Measurements from ENCODE around the gene MFAP3L. TPM values are rescaled to one million over a fixed set of nuclear protein-coding genes. Genes with fewer than 3 reads are reported as not detected.
A peak's percentile ranks its signal among the peaks of the same experiment; 100 is the strongest.

Gene MFAP3L
- polyA plus RNA-seq, 2 donors: 0.24 to 0.31 TPM

DNA sequence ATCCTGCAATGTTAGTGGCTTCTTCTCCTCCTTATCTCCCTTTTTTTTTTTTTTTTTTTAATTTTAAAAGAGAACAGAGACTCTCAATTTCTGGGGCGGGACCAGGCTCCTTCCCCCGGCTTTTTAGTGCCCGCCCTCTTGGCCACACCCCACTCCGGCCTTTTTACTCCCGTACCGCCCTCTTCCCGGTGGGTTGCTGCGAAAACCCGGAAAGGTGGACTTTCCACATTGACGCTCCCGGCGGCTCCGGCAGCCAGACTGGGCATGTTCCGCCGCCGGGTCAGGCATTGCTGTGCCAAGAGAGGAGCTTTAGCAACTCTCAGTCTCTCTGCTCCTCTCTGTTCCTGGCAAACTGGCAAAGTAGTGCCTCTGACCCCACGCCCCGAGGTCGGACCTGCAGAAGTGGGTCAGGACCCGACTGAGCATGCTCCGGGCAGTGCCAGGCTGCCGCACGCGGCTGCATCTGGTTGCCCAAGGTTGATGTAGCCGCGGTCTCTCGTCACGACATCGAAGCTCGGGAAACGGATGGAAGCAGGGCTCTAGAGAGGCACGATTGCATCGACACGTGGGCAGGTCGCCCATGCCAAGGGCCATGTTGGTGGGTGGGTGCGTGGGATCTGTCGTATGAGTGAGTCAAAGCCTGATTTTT, 1.1 kb upstream of the MFAP3L start:
- H3K36me3 ChIP-seq (ENCODE audit: control insufficient read depth in 2 of 2, insufficient read depth in 2 of 2, low read length in 1 of 2): no peaks in the 10 kb centered on the region
- no peaks in the 10 kb centered on the region for H3K27me3 ChIP-seq (ENCODE audit: control insufficient read depth in 1 of 2, insufficient read depth in 2 of 2, low read length in 2 of 2)
- H3K27ac ChIP-seq (ENCODE audit: low read depth in 2 of 2, low read length in 1 of 2): peak overlapping the region in 1 of 2 donors; percentile 11
- H3K4me1 ChIP-seq (ENCODE audit: control insufficient read depth in 2 of 2, insufficient read depth in 2 of 2, low read length in 1 of 2): peaks cover 0 to 7% of the 10 kb centered on the region in 2 donors
- 4% methylated on average over 37 of the region's 37 CpGs for WGBS, 2 donors
- H3K4me3 ChIP-seq (ENCODE audit: low read depth in 1 of 2, low read length in 2 of 2): peak overlapping the region; percentile 57 to 91
- peaks cover 0 to 6% of the 10 kb centered on the region in 2 donors for H3K9me3 ChIP-seq (ENCODE audit: control insufficient read depth in 2 of 2, insufficient read depth in 1 of 2, low read depth in 1 of 2, low read length in 1 of 2)

DNA sequence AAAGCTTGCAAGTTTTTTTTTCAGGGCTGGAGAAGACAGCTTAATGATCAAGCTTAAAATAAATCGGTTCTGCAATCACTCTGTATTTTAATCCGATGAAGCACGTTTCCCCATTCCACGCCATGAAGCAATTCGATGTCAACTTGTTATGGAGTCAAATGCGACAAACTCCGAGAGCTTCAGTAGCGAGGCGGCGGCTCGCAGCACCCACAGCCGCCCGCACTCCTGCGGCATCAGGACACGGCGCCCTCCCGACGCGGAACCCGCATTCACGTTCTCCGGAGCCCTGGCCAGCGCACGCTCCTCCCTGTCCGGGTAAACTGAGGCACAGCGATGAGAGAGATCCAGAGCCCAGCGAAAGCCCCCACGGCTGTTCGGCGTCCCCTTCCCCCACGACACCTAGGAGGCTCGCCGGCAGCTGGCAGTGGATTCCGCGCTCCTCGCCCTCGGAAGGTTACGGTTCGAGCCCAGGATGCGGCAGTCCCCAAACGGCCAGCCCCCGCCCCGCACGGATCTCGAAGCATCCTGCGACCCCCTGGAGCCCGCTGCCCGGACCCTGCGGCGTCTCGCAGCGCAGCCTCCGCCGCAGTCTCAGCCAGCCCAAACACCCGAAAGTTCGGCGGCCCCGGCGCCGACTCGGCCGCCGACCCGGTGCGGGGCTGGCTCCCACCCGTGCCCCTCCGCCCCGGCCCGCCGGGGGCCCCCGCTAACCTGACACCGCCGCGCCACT, 507 bp downstream of the MFAP3L start:
- H3K27me3 ChIP-seq (ENCODE audit: control insufficient read depth in 1 of 2, insufficient read depth in 2 of 2, low read length in 2 of 2): no peaks in the 10 kb centered on the region
- no peaks in the 10 kb centered on the region for H3K36me3 ChIP-seq (ENCODE audit: control insufficient read depth in 2 of 2, insufficient read depth in 2 of 2, low read length in 1 of 2)
- H3K4me3 ChIP-seq (ENCODE audit: low read depth in 1 of 2, low read length in 2 of 2): peak overlapping the region; percentile 70 to 91
- peaks cover 0 to 6% of the 10 kb centered on the region in 2 donors for H3K9me3 ChIP-seq (ENCODE audit: control insufficient read depth in 2 of 2, insufficient read depth in 1 of 2, low read depth in 1 of 2, low read length in 1 of 2)
- no peak overlapping the region for H3K27ac ChIP-seq (ENCODE audit: low read depth in 2 of 2, low read length in 1 of 2)
- peaks cover 0 to 7% of the 10 kb centered on the region in 2 donors for H3K4me1 ChIP-seq (ENCODE audit: control insufficient read depth in 2 of 2, insufficient read depth in 2 of 2, low read length in 1 of 2)
- WGBS, 2 donors: 7 to 8% methylated on average over 74 of the region's 74 CpGs

DNA sequence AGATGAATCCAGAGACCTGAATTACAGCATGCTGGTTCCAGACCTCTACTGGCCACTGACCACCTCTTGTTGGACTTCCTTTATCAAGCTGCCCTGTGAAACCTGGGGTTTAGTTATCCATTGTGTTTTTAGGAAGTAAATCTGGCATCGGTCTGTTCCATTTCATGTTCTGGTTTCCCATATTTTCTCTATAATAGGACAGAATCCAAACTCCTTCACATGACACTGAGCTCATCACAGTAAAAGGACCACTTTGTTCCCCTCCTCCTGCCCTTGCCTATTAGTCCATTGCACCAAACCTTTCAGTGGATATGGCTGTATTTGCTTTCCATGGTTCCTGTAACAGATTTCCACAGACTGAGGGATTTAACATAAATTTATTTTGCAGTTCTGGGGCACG, 4.0 kb downstream of the MFAP3L start:
- H3K4me3 ChIP-seq (ENCODE audit: low read depth in 1 of 2, low read length in 2 of 2): no peak overlapping the region
- no peak overlapping the region for H3K27ac ChIP-seq (ENCODE audit: low read depth in 2 of 2, low read length in 1 of 2)
- H3K36me3 ChIP-seq (ENCODE audit: control insufficient read depth in 2 of 2, insufficient read depth in 2 of 2, low read length in 1 of 2): no peaks in the 10 kb centered on the region
- H3K4me1 ChIP-seq (ENCODE audit: control insufficient read depth in 2 of 2, insufficient read depth in 2 of 2, low read length in 1 of 2): peaks cover 0 to 4% of the 10 kb centered on the region in 2 donors
- H3K9me3 ChIP-seq (ENCODE audit: control insufficient read depth in 2 of 2, insufficient read depth in 1 of 2, low read depth in 1 of 2, low read length in 1 of 2): no peaks in the 10 kb centered on the region
- H3K27me3 ChIP-seq (ENCODE audit: control insufficient read depth in 1 of 2, insufficient read depth in 2 of 2, low read length in 2 of 2): no peaks in the 10 kb centered on the region
- WGBS, 2 donors: 87 to 89% methylated on average over 2 of the region's 2 CpGs

DNA sequence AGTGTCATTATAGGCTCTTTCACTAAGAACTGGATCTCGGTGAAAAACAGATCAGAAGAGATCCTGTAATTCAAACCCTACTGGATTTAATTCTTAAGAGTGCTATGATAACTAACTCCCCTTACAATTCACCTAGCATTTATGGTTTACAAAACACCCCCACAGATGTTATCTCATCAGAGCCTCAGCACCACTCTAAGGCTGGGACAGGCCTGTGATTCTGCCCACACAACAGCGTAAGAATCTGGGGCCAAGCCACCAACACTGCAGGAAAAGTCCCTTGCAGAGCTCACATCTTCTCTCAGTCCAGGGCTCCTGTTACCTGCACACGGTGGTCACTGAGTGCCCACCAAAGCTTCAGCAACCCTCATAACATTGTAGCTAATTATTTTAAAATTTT, 8.9 kb downstream of the MFAP3L start:
- WGBS, 2 donors: 77 to 83% methylated on average over 3 of the region's 3 CpGs

DNA sequence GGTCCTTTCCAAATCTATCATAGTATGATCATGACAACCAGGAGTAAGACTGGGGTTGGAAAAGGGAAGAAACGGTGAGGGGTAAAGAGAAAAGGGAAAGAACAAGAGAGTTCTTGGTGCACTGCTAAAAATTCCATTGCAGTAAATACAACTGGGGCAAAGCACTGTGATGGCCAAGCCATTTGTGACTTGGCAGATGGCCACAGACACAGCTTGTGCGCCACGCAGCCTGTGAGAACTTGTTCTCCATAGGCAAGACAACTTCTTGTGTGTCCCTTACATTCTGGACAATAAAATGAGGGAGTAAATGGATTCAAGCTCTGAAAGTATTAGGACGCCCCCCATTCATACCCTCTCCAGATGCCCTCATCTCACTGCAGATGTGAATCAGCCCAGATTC, 10.9 kb downstream of the MFAP3L start:
- no peaks in the 10 kb centered on the region for H3K4me1 ChIP-seq (ENCODE audit: control insufficient read depth in 2 of 2, insufficient read depth in 2 of 2, low read length in 1 of 2)
- H3K27ac ChIP-seq (ENCODE audit: low read depth in 2 of 2, low read length in 1 of 2): no peak overlapping the region
- H3K27me3 ChIP-seq (ENCODE audit: control insufficient read depth in 1 of 2, insufficient read depth in 2 of 2, low read length in 2 of 2): peaks cover 0 to 2% of the 10 kb centered on the region in 2 donors
- 70 to 81% methylated on average over 4 of the region's 4 CpGs for WGBS, 2 donors
- H3K36me3 ChIP-seq (ENCODE audit: control insufficient read depth in 2 of 2, insufficient read depth in 2 of 2, low read length in 1 of 2): no peaks in the 10 kb centered on the region
- H3K9me3 ChIP-seq (ENCODE audit: control insufficient read depth in 2 of 2, insufficient read depth in 1 of 2, low read depth in 1 of 2, low read length in 1 of 2): no peaks in the 10 kb centered on the region
- no peak overlapping the region for H3K4me3 ChIP-seq (ENCODE audit: low read depth in 1 of 2, low read length in 2 of 2)

More for the DNA sequence above, 8.9 kb downstream of the MFAP3L start:
- H3K27ac ChIP-seq (ENCODE audit: low read depth in 2 of 2, low read length in 1 of 2): no peak overlapping the region
- no peaks in the 10 kb centered on the region for H3K4me1 ChIP-seq (ENCODE audit: control insufficient read depth in 2 of 2, insufficient read depth in 2 of 2, low read length in 1 of 2)
- no peaks in the 10 kb centered on the region for H3K36me3 ChIP-seq (ENCODE audit: control insufficient read depth in 2 of 2, insufficient read depth in 2 of 2, low read length in 1 of 2)
- no peaks in the 10 kb centered on the region for H3K9me3 ChIP-seq (ENCODE audit: control insufficient read depth in 2 of 2, insufficient read depth in 1 of 2, low read depth in 1 of 2, low read length in 1 of 2)
- no peak overlapping the region for H3K4me3 ChIP-seq (ENCODE audit: low read depth in 1 of 2, low read length in 2 of 2)
- no peaks in the 10 kb centered on the region for H3K27me3 ChIP-seq (ENCODE audit: control insufficient read depth in 1 of 2, insufficient read depth in 2 of 2, low read length in 2 of 2)

DNA sequence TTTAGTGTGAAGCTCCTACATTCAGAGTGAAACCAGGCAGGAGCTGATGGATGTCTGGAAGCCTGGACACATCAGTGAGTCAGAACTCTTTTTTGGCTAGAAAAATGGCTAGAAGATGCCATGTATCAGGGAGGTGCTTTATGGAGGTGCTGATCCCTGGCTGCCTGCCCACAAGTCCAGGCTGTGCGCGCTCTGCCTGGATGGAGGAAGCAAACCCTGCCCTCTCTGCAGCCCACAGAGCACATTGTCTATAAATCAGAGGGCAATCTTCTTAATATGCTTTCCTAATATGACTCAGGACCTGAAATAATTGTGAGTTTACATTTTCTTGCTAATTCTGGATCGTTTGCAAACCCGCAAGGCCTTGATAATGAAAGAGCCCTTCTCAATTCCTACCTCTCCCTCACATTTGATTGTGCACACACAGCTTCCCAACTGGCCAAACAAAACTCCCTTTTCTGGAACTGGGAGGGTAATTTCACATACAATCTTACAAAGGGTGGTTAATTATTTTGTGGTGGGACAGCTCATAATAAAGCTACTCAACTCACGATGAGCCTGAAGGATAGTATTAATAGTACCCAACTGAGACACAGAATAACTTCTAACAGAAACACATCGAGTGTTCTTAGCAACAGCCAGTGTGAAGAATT, 11.7 kb downstream of the MFAP3L start:
- Histone ChIP-seq H3K9me3 (ENCODE audit: control insufficient read depth in 2 of 2, insufficient read depth in 1 of 2, low read depth in 1 of 2, low read length in 1 of 2) (no peaks in the 10 kb centered on the region), H3K36me3 (ENCODE audit: control insufficient read depth in 2 of 2, insufficient read depth in 2 of 2, low read length in 1 of 2) (no peaks in the 10 kb centered on the region), H3K27ac (ENCODE audit: low read depth in 2 of 2, low read length in 1 of 2) (no peak overlapping the region), H3K4me3 (ENCODE audit: low read depth in 1 of 2, low read length in 2 of 2) (no peak overlapping the region), H3K27me3 (ENCODE audit: control insufficient read depth in 1 of 2, insufficient read depth in 2 of 2, low read length in 2 of 2) (peaks cover 0 to 2% of the 10 kb centered on the region in 2 donors), H3K4me1 (ENCODE audit: control insufficient read depth in 2 of 2, insufficient read depth in 2 of 2, low read length in 1 of 2) (no peaks in the 10 kb centered on the region)
- WGBS, 2 donors: 65 to 77% methylated on average over 6 of the region's 6 CpGs

DNA sequence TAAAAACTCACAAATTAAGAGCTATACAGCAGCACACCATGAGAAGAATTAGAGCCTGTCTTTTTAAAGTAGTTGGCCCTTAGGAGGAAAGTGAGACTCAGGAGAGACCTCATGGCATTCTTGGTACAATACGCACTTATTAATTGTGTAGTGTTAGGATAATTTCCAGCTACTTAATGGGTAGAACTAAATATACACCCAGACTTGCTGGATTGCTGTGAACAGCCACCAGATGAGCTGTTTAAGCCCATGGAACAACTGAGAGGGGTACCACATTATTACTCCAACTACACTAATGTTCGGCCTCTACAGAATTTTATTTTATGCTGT, 13.6 kb downstream of the MFAP3L start:
- no peaks in the 10 kb centered on the region for H3K9me3 ChIP-seq (ENCODE audit: control insufficient read depth in 2 of 2, insufficient read depth in 1 of 2, low read depth in 1 of 2, low read length in 1 of 2)
- H3K4me3 ChIP-seq (ENCODE audit: low read depth in 1 of 2, low read length in 2 of 2): no peak overlapping the region
- no peak overlapping the region for H3K27ac ChIP-seq (ENCODE audit: low read depth in 2 of 2, low read length in 1 of 2)
- WGBS, 2 donors: 91 to 97% methylated on average over 2 of the region's 2 CpGs
- no peaks in the 10 kb centered on the region for H3K36me3 ChIP-seq (ENCODE audit: control insufficient read depth in 2 of 2, insufficient read depth in 2 of 2, low read length in 1 of 2)
- H3K27me3 ChIP-seq (ENCODE audit: control insufficient read depth in 1 of 2, insufficient read depth in 2 of 2, low read length in 2 of 2): peaks cover 0 to 2% of the 10 kb centered on the region in 2 donors
- no peaks in the 10 kb centered on the region for H3K4me1 ChIP-seq (ENCODE audit: control insufficient read depth in 2 of 2, insufficient read depth in 2 of 2, low read length in 1 of 2)

DNA sequence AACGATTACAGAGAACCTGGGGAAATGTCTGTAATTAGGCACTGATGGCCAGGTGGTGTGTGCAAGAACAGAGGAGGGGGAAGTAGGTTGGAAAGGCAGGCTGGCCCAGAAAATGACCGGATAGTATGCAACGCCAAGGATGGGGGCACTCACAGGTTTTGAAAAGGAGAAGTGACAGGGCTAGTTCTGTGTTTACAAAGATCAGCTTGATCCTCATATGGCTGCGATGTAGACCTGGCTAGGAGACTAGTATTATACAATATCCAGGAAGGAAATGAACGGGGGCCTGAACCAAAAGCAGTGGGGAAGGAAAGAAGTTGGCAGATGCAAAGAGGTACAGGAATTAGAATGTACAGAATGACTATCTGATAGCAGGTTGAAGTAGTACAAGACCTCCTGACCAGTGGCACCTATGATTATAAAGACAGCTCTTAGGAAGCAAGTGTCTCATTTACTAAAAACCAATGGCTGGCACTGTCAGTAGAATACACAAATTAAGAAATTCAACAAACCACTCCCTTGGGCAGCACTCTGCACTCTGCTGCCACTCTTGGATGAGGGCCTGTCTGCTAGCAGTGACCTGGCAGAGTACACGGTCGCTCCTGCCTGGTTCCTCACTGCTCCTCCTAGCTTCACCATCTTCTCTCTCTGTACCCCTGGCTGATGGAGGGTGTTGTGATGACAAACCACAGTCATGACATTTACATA, 14.1 kb downstream of the MFAP3L start:
- H3K36me3 ChIP-seq (ENCODE audit: control insufficient read depth in 2 of 2, insufficient read depth in 2 of 2, low read length in 1 of 2): no peaks in the 10 kb centered on the region
- no peak overlapping the region for H3K27ac ChIP-seq (ENCODE audit: low read depth in 2 of 2, low read length in 1 of 2)
- H3K9me3 ChIP-seq (ENCODE audit: control insufficient read depth in 2 of 2, insufficient read depth in 1 of 2, low read depth in 1 of 2, low read length in 1 of 2): no peaks in the 10 kb centered on the region
- H3K4me3 ChIP-seq (ENCODE audit: low read depth in 1 of 2, low read length in 2 of 2): no peak overlapping the region
- H3K4me1 ChIP-seq (ENCODE audit: control insufficient read depth in 2 of 2, insufficient read depth in 2 of 2, low read length in 1 of 2): no peaks in the 10 kb centered on the region
- H3K27me3 ChIP-seq (ENCODE audit: control insufficient read depth in 1 of 2, insufficient read depth in 2 of 2, low read length in 2 of 2): peaks cover 0 to 2% of the 10 kb centered on the region in 2 donors
- WGBS, 2 donors: 69 to 70% methylated on average over 7 of the region's 7 CpGs

DNA sequence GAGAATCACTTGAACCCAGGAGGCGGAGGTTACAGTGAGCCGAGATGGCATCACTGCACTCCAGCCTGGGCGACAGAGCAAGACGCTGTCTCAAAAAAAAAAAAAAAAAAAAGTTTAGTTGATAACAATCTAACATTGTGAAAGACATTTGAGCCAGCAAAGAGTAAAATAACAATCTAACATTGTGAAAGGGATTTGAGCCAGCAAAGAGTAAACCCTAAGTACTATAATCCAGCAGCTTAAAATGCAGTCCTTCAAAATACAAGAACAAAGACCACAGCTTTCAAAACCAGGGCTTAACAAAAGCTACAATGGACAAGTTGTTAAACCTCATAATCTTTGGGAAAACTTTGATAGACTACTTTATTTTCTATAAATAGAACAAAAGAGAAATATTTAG, 16.9 kb downstream of the MFAP3L start:
- H3K27me3 ChIP-seq (ENCODE audit: control insufficient read depth in 1 of 2, insufficient read depth in 2 of 2, low read length in 2 of 2): peaks cover 0 to 2% of the 10 kb centered on the region in 2 donors
- no peaks in the 10 kb centered on the region for H3K36me3 ChIP-seq (ENCODE audit: control insufficient read depth in 2 of 2, insufficient read depth in 2 of 2, low read length in 1 of 2)
- H3K4me1 ChIP-seq (ENCODE audit: control insufficient read depth in 2 of 2, insufficient read depth in 2 of 2, low read length in 1 of 2): no peaks in the 10 kb centered on the region
- WGBS, 2 donors: 72 to 82% methylated on average over 4 of the region's 4 CpGs
- no peak overlapping the region for H3K4me3 ChIP-seq (ENCODE audit: low read depth in 1 of 2, low read length in 2 of 2)
- H3K27ac ChIP-seq (ENCODE audit: low read depth in 2 of 2, low read length in 1 of 2): no peak overlapping the region
- no peaks in the 10 kb centered on the region for H3K9me3 ChIP-seq (ENCODE audit: control insufficient read depth in 2 of 2, insufficient read depth in 1 of 2, low read depth in 1 of 2, low read length in 1 of 2)
